WTC11 (cell line): ENCODE measurements around the gene NOC2L. TPM values are rescaled to one million over a fixed set of nuclear protein-coding genes. Genes with fewer than 3 reads are reported as not detected.

Experiments
- ARID4B ChIP-seq: sonication (generic); formaldehyde crosslinking; IDR thresholded peaks from 2 replicates; pipeline ENCODE4 v1.8.0; 2023; ENCODE audit warnings: missing genetic modification reagents, mild to moderate bottlenecking, borderline replicate concordance
- ATF3 ChIP-seq: sonication (generic); formaldehyde crosslinking; conservative IDR thresholded peaks from 2 replicates; pipeline ENCODE4 v1.8.1; 2022; ENCODE audit warnings: mild to moderate bottlenecking, missing genetic modification reagents
- CREB1 ChIP-seq: sonication (generic); formaldehyde crosslinking; IDR thresholded peaks from 2 replicates; pipeline ENCODE4 v1.8.0; 2023; ENCODE audit warnings: mild to moderate bottlenecking, missing genetic modification reagents
- ESRRA ChIP-seq: sonication (generic); formaldehyde crosslinking; IDR thresholded peaks from 2 replicates; pipeline ENCODE4 v1.8.1; 2022; ENCODE audit warnings: mild to moderate bottlenecking, missing genetic modification reagents, borderline replicate concordance
- HMGXB4 ChIP-seq: sonication (generic); formaldehyde crosslinking; IDR thresholded peaks from 2 replicates; pipeline ENCODE4 v1.8.1; 2023; ENCODE audit warnings: mild to moderate bottlenecking, moderate library complexity, missing genetic modification reagents
- IRF1 ChIP-seq: sonication (generic); formaldehyde crosslinking; IDR thresholded peaks from 2 replicates; pipeline ENCODE4 v1.8.0; 2023; ENCODE audit warnings: missing genetic modification reagents
- JAZF1 ChIP-seq: fragments of 250-450 bp; sonication (Bioruptor Pico); IDR thresholded peaks from 2 replicates; pipeline ENCODE4 v1.9.0; 2021; ENCODE audit warnings: moderate library complexity, mild to moderate bottlenecking, inconsistent platforms
- JUN ChIP-seq: sonication (generic); formaldehyde crosslinking; IDR thresholded peaks from 2 replicates; pipeline ENCODE4 v1.8.0; 2023; ENCODE audit warnings: mild to moderate bottlenecking, missing genetic modification reagents
- MAX ChIP-seq: sonication (generic); formaldehyde crosslinking; IDR thresholded peaks from 2 replicates; pipeline ENCODE4 v1.8.0; 2022; ENCODE audit warnings: mild to moderate bottlenecking, missing genetic modification reagents
- MXD4 ChIP-seq: fragments of 250-450 bp; sonication (Bioruptor Pico); IDR thresholded peaks from 2 replicates; pipeline ENCODE4 v1.8.0; 2021; ENCODE audit warnings: mild to moderate bottlenecking, moderate library complexity, borderline replicate concordance
- RELA ChIP-seq: sonication (generic); formaldehyde crosslinking; IDR thresholded peaks from 2 replicates; pipeline ENCODE4 v1.8.1; 2022; ENCODE audit warnings: missing genetic modification reagents, mild to moderate bottlenecking, borderline replicate concordance
- SMAD4 ChIP-seq: sonication (generic); formaldehyde crosslinking; IDR thresholded peaks from 2 replicates; pipeline ENCODE4 v1.8.0; 2022; ENCODE audit warnings: mild to moderate bottlenecking, missing genetic modification reagents
- TEAD1 ChIP-seq: sonication (generic); formaldehyde crosslinking; IDR thresholded peaks from 2 replicates; pipeline ENCODE4 v1.8.0; 2022; ENCODE audit warnings: mild to moderate bottlenecking, missing genetic modification reagents
- TEAD4 ChIP-seq: sonication (generic); formaldehyde crosslinking; IDR thresholded peaks from 2 replicates; pipeline ENCODE4 v1.8.0; 2022; ENCODE audit warnings: mild to moderate bottlenecking, missing genetic modification reagents
- ZNF219 ChIP-seq: sonication (generic); formaldehyde crosslinking; IDR thresholded peaks from 2 replicates; pipeline ENCODE4 v1.8.0; 2023; ENCODE audit warnings: missing genetic modification reagents, mild to moderate bottlenecking, borderline replicate concordance
- total RNA-seq: library from RNA; stranded (reverse); gene quantifications from 3 replicates; pipeline ENCODE4 v1.2.3, GENCODE V29; 2021
- TF ChIP-seq, protein P1 (sequence below): sonication (generic); formaldehyde crosslinking; IDR thresholded peaks from 2 replicates; pipeline ENCODE4 v1.8.0; 2022; ENCODE audit warnings: mild to moderate bottlenecking, missing genetic modification reagents
- TF ChIP-seq, protein P2 (sequence below): sonication (generic); formaldehyde crosslinking; IDR thresholded peaks from 2 replicates; pipeline ENCODE4 v1.8.0; 2022; ENCODE audit warnings: mild to moderate bottlenecking, missing genetic modification reagents
- TF ChIP-seq, protein P3 (sequence below): sonication (generic); formaldehyde crosslinking; IDR thresholded peaks from 2 replicates; pipeline ENCODE4 v1.8.0; 2022; ENCODE audit warnings: mild to moderate bottlenecking, missing genetic modification reagents
- TF ChIP-seq, protein P4 (sequence below): fragments of 250-450 bp; sonication (Bioruptor Pico); IDR thresholded peaks from 2 replicates; pipeline ENCODE4 v1.9.0; 2021; ENCODE audit warnings: mild to moderate bottlenecking, borderline replicate concordance
- TF ChIP-seq, protein P5 (sequence below): sonication (generic); formaldehyde crosslinking; IDR thresholded peaks from 2 replicates; pipeline ENCODE4 v1.8.1; 2022; ENCODE audit warnings: mild to moderate bottlenecking, missing genetic modification reagents, moderate library complexity, borderline replicate concordance

NOC2L gene
- total RNA-seq, 1 experiment from 2014 or later, result 182 TPM

DNA sequence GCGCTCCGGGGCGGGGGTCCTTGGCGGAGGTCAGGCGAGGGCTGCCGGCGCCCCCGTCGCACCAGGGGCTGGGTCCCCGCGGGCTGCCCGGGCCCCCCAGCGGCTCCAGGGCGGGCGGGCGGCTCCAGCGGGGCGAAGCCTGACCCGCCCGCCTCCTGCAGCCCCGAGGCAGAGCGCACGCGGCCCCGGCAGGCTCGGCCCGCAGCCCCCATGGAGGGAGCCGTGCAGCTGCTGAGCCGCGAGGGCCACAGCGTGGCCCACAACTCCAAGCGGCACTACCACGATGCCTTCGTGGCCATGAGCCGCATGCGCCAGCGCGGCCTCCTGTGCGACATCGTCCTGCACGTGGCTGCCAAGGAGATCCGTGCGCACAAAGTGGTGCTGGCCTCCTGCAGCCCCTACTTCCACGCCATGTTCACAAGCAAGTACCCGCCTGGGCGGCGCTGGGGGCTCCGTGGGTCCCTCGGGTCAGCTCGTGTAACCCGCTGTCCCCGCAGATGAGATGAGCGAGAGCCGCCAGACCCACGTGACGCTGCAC is 2.1 kb upstream of the NOC2L start (continued):
- TF ChIP-seq HMGXB4 (CRISPR knock-in tag) (0 out of 2 replicates have a peak, but pooled peaks have one; percentile 14), MXD4 (CRISPR knock-in tag) (no peak), SMAD4 (CRISPR knock-in tag) (peak; percentile 40; the same call in 1 of the 2 replicates), RELA (CRISPR knock-in tag) (0 out of 2 replicates have a peak, but pooled peaks have one; percentile 58), MAX (CRISPR knock-in tag) (peak; percentile 88), JAZF1 (CRISPR knock-in tag) (no peak), JUN (CRISPR knock-in tag) (peak; percentile 82; the same call in 1 of the 2 replicates), ZNF219 (CRISPR knock-in tag) (peak; percentile 69; the same call in 1 of the 2 replicates), TEAD1 (CRISPR knock-in tag) (0 out of 2 replicates have a peak, but pooled peaks have one; percentile 34), ATF3 (CRISPR knock-in tag) (0 out of 2 replicates have a peak, but pooled peaks have one; percentile 49), TEAD4 (CRISPR knock-in tag) (0 out of 2 replicates have a peak, but pooled peaks have one; percentile 70), IRF1 (CRISPR knock-in tag) (0 out of 2 replicates have a peak, but pooled peaks have one; percentile 16), CREB1 (0 out of 2 replicates have a peak, but pooled peaks have one; percentile 23), ESRRA (CRISPR knock-in tag) (peak; percentile 81; the same call in 1 of the 2 replicates), ARID4B (peak; percentile 78; the same call in 1 of the 2 replicates)
- TF ChIP-seq, protein P1, sequence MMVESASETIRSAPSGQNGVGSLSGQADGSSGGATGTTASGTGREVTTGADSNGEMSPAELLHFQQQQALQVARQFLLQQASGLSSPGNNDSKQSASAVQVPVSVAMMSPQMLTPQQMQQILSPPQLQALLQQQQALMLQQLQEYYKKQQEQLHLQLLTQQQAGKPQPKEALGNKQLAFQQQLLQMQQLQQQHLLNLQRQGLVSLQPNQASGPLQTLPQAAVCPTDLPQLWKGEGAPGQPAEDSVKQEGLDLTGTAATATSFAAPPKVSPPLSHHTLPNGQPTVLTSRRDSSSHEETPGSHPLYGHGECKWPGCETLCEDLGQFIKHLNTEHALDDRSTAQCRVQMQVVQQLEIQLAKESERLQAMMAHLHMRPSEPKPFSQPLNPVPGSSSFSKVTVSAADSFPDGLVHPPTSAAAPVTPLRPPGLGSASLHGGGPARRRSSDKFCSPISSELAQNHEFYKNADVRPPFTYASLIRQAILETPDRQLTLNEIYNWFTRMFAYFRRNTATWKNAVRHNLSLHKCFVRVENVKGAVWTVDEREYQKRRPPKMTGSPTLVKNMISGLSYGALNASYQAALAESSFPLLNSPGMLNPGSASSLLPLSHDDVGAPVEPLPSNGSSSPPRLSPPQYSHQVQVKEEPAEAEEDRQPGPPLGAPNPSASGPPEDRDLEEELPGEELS (CRISPR knock-in tag), result no peak
- TF ChIP-seq, protein P2, sequence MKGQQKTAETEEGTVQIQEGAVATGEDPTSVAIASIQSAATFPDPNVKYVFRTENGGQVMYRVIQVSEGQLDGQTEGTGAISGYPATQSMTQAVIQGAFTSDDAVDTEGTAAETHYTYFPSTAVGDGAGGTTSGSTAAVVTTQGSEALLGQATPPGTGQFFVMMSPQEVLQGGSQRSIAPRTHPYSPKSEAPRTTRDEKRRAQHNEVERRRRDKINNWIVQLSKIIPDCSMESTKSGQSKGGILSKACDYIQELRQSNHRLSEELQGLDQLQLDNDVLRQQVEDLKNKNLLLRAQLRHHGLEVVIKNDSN (CRISPR knock-in tag), result peak; percentile 58; the same call in 1 of the 2 replicates
- TF ChIP-seq, protein P3, sequence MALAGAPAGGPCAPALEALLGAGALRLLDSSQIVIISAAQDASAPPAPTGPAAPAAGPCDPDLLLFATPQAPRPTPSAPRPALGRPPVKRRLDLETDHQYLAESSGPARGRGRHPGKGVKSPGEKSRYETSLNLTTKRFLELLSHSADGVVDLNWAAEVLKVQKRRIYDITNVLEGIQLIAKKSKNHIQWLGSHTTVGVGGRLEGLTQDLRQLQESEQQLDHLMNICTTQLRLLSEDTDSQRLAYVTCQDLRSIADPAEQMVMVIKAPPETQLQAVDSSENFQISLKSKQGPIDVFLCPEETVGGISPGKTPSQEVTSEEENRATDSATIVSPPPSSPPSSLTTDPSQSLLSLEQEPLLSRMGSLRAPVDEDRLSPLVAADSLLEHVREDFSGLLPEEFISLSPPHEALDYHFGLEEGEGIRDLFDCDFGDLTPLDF (CRISPR knock-in tag), result no peak
- TF ChIP-seq, protein P4, sequence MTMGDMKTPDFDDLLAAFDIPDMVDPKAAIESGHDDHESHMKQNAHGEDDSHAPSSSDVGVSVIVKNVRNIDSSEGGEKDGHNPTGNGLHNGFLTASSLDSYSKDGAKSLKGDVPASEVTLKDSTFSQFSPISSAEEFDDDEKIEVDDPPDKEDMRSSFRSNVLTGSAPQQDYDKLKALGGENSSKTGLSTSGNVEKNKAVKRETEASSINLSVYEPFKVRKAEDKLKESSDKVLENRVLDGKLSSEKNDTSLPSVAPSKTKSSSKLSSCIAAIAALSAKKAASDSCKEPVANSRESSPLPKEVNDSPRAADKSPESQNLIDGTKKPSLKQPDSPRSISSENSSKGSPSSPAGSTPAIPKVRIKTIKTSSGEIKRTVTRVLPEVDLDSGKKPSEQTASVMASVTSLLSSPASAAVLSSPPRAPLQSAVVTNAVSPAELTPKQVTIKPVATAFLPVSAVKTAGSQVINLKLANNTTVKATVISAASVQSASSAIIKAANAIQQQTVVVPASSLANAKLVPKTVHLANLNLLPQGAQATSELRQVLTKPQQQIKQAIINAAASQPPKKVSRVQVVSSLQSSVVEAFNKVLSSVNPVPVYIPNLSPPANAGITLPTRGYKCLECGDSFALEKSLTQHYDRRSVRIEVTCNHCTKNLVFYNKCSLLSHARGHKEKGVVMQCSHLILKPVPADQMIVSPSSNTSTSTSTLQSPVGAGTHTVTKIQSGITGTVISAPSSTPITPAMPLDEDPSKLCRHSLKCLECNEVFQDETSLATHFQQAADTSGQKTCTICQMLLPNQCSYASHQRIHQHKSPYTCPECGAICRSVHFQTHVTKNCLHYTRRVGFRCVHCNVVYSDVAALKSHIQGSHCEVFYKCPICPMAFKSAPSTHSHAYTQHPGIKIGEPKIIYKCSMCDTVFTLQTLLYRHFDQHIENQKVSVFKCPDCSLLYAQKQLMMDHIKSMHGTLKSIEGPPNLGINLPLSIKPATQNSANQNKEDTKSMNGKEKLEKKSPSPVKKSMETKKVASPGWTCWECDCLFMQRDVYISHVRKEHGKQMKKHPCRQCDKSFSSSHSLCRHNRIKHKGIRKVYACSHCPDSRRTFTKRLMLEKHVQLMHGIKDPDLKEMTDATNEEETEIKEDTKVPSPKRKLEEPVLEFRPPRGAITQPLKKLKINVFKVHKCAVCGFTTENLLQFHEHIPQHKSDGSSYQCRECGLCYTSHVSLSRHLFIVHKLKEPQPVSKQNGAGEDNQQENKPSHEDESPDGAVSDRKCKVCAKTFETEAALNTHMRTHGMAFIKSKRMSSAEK (CRISPR knock-in tag), result no peak
- TF ChIP-seq, protein P5, sequence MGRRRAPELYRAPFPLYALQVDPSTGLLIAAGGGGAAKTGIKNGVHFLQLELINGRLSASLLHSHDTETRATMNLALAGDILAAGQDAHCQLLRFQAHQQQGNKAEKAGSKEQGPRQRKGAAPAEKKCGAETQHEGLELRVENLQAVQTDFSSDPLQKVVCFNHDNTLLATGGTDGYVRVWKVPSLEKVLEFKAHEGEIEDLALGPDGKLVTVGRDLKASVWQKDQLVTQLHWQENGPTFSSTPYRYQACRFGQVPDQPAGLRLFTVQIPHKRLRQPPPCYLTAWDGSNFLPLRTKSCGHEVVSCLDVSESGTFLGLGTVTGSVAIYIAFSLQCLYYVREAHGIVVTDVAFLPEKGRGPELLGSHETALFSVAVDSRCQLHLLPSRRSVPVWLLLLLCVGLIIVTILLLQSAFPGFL (CRISPR knock-in tag), result no peak
- TF ChIP-seq, all 79 proteins: peak for 19
